ENCODE data around the gene ASB10.

ASB10 gene

DNA sequence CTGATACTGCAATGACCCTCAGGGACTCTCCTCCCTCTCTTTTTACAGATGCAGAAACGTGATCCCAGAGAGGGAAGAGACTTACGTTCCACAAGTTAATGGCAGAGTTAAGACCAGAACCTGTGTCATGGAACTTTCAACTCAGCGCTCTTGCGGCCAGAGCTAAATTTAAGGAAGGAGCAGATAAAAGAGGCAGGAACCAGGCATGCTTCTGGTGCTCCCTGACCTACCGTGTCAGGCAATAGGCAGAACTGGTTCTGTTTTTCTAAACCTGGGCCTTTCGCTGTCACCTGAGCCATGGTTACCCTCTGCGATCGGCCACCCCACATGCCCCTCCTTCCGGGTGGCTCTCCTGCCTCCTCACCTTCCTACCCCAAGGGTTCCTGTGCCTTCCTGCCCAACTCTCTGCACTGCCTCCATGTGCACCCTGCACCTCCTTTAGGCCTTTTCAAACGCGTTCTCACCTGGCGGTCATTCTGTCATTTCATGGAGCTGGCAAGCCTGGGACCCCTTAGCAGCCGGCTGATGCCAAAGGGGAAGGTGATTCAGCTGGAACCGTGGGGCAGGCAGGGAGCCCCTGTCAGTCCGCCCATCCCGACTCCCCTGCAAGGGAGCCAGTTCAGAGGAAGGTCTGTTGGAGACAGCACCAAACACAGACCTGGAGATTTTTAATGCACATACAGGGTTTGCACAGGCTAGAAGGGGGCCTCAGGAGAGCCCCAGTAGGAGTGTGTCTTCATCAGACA is 11.8 kb downstream of the ASB10 start:
- H4K20me1 ChIP-seq (ENCODE audit: low read depth, low read length) = no peaks in the 10 kb centered on the region
- TF ChIP-seq, protein P1, sequence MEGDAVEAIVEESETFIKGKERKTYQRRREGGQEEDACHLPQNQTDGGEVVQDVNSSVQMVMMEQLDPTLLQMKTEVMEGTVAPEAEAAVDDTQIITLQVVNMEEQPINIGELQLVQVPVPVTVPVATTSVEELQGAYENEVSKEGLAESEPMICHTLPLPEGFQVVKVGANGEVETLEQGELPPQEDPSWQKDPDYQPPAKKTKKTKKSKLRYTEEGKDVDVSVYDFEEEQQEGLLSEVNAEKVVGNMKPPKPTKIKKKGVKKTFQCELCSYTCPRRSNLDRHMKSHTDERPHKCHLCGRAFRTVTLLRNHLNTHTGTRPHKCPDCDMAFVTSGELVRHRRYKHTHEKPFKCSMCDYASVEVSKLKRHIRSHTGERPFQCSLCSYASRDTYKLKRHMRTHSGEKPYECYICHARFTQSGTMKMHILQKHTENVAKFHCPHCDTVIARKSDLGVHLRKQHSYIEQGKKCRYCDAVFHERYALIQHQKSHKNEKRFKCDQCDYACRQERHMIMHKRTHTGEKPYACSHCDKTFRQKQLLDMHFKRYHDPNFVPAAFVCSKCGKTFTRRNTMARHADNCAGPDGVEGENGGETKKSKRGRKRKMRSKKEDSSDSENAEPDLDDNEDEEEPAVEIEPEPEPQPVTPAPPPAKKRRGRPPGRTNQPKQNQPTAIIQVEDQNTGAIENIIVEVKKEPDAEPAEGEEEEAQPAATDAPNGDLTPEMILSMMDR (IDR thresholded peaks at IDR 0.05; ENCODE audit: insufficient read depth, low read length, poor library complexity, severe bottlenecking) = no peak
- no peak for TF ChIP-seq EZH2phosphoT487 (conservative IDR thresholded peaks at IDR 0.05; ENCODE audit: low read length)
- no peak overlapping the region for H2AFZ ChIP-seq (ENCODE audit: low read depth, low read length, severe bottlenecking)
- no peaks in the 10 kb centered on the region for H3K27me3 ChIP-seq (ENCODE audit: low read length)
- H3K9me3 ChIP-seq (ENCODE audit: insufficient read depth, low read length) = no peaks in the 10 kb centered on the region
- H3K4me3 ChIP-seq (ENCODE audit: insufficient read depth, low read length, poor library complexity, severe bottlenecking) = no peak overlapping the region
- no peaks in the 10 kb centered on the region for H3K36me3 ChIP-seq (ENCODE audit: low read length)
- H3K9ac ChIP-seq (ENCODE audit: low read length) = no peak overlapping the region
- H3K9me2 ChIP-seq (replicated peaks; ENCODE audit: insufficient read depth, low read length) = no peaks in the 10 kb centered on the region
- H3K27ac ChIP-seq (ENCODE audit: low read depth, low read length) = no peak overlapping the region
- H3F3A ChIP-seq (ENCODE audit: insufficient read depth) = no peaks in the 10 kb centered on the region
- H3K79me2 ChIP-seq (ENCODE audit: insufficient read depth, low read length) = no peaks in the 10 kb centered on the region
- H3K4me2 ChIP-seq (ENCODE audit: low read depth, low read length, poor library complexity, severe bottlenecking) = no peak overlapping the region

GRCh38 chr7:151174246-151175046 is 12.6 kb downstream of the ASB10 start:
- Histone ChIP-seq H3K36me3 (ENCODE audit: low read length) (no peaks in the 10 kb centered on the region), H3K4me2 (ENCODE audit: low read depth, low read length, poor library complexity, severe bottlenecking) (no peak overlapping the region), H3F3A (ENCODE audit: insufficient read depth) (no peaks in the 10 kb centered on the region), H3K79me2 (ENCODE audit: insufficient read depth, low read length) (no peaks in the 10 kb centered on the region), H4K20me1 (ENCODE audit: low read depth, low read length) (no peaks in the 10 kb centered on the region), H3K4me3 (ENCODE audit: insufficient read depth, low read length, poor library complexity, severe bottlenecking) (no peak overlapping the region), H3K27ac (ENCODE audit: low read depth, low read length) (no peak overlapping the region), H2AFZ (ENCODE audit: low read depth, low read length, severe bottlenecking) (no peak overlapping the region), H3K9me3 (ENCODE audit: insufficient read depth, low read length) (no peaks in the 10 kb centered on the region), H3K27me3 (ENCODE audit: low read length) (no peaks in the 10 kb centered on the region), H3K9me2 (replicated peaks; ENCODE audit: insufficient read depth, low read length) (no peaks in the 10 kb centered on the region), H3K9ac (ENCODE audit: low read length) (no peak overlapping the region)
- TF ChIP-seq, protein P1 (IDR thresholded peaks at IDR 0.05; ENCODE audit: insufficient read depth, low read length, poor library complexity, severe bottlenecking) = no peak
- no peak for TF ChIP-seq EZH2phosphoT487 (conservative IDR thresholded peaks at IDR 0.05; ENCODE audit: low read length)

DNA sequence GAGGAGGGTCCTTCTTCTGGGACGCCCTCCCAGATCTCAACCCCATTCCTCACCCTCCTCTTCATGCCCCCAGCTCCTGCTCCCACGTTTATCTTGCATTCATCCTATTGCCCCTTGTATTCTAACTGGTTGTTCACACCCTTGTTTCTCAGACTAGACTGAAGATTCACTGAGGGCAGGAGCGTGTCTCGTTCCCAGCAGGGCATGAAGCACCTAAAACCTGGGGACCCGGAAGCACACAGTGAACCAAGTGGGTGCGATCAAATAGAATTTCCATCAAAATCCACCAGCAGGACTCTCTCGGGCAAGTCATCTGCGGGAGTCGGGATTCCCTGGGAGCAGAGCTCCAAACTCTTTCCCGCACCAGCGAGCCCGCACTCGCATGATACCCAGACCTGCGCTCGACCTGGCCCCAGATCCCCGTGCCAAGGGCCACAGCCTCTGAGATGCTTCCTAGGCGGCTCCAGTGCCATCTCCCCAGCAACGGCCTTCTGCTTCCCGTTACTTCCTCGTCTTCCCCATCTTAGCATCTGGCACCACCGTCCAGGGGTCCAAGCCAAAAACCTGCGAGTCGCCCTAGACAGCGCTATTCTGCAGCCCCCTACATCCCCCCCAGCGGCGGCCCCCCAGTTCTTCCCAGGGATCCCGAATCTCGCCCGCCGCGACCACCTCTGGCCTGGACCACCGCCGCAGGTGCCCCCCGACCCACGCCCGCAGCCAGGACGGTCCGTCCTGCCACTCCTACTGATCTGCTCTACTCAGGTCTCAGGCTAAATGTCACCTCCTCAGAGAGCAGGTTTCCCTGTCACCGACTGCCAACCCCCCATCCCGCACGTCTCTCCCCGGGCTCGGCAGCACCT is 13.4 kb downstream of the ASB10 start:
- Histone ChIP-seq H3K79me2 (ENCODE audit: insufficient read depth, low read length) (no peaks in the 10 kb centered on the region), H3K27ac (ENCODE audit: low read depth, low read length) (no peak overlapping the region), H3K36me3 (ENCODE audit: low read length) (no peaks in the 10 kb centered on the region), H3K9me2 (replicated peaks; ENCODE audit: insufficient read depth, low read length) (no peaks in the 10 kb centered on the region), H3K9me3 (ENCODE audit: insufficient read depth, low read length) (no peaks in the 10 kb centered on the region), H3K4me3 (ENCODE audit: insufficient read depth, low read length, poor library complexity, severe bottlenecking) (no peak overlapping the region), H3K9ac (ENCODE audit: low read length) (no peak overlapping the region), H2AFZ (ENCODE audit: low read depth, low read length, severe bottlenecking) (no peak overlapping the region), H3F3A (ENCODE audit: insufficient read depth) (no peaks in the 10 kb centered on the region), H3K27me3 (ENCODE audit: low read length) (no peaks in the 10 kb centered on the region), H3K4me2 (ENCODE audit: low read depth, low read length, poor library complexity, severe bottlenecking) (no peak overlapping the region), H4K20me1 (ENCODE audit: low read depth, low read length) (no peaks in the 10 kb centered on the region)
- TF ChIP-seq, protein P1 (IDR thresholded peaks at IDR 0.05; ENCODE audit: insufficient read depth, low read length, poor library complexity, severe bottlenecking) = no peak
- no peak for TF ChIP-seq EZH2phosphoT487 (conservative IDR thresholded peaks at IDR 0.05; ENCODE audit: low read length)

Data from SU-DHL-6 (cell line).